Hindlimb muscle (tissue), 1 donor: ENCODE measurements around the gene CELA3A. TPM values are rescaled to one million over a fixed set of nuclear protein-coding genes. Genes with fewer than 3 reads are reported as not detected.
A peak's percentile ranks its signal among the peaks of the same experiment; 100 is the strongest.
"Not testable (repeated sequence)": the region's sequence is repeated elsewhere in the genome, so short reads cannot be mapped to it uniquely, and the experiment has no call there.

ENCODE experiments used
- DNase-seq: peaks from one replicate; pipeline ENCODE4 v3.0.0-alpha.2; 2013
- polyA plus RNA-seq: library from polyadenylated mRNA; unstranded; fragments of 120-200 nt; gene quantifications from one replicate; pipeline ENCODE4 v1.2.1, GENCODE V29; 2013; ENCODE audit not compliant: insufficient read length

Gene CELA3A
- not detected for polyA plus RNA-seq

- no peak for DNase-seq
These were observed at the start of gene CELA3A for GRCh38 chr1:22001409-22001808. TSS of gene CELA3A (plus strand) at chr1:22001657. CDS start at chr1:22001675, 18 bp downstream.

GRCh38 chr1:21952786-21953520, 48.5 kb upstream of the CELA3A start:
- no peak for DNase-seq

- DNase-seq = no peak
These were observed 46.4 kb upstream of the CELA3A start for GRCh38 chr1:21955058-21955457.

GRCh38 chr1:21955501-21956281, 45.8 kb upstream of the CELA3A start:
- no peak for DNase-seq

GRCh38 chr1:21956720-21957552, 44.5 kb upstream of the CELA3A start:
- no peak for DNase-seq

GRCh38 chr1:21961337-21961736, 40.1 kb upstream of the CELA3A start:
- no peak for DNase-seq

GRCh38 chr1:21961799-21962198, 39.7 kb upstream of the CELA3A start:
- DNase-seq = no peak

- peak; percentile 66 for DNase-seq
These were observed 37.8 kb upstream of the CELA3A start for GRCh38 chr1:21963477-21964217.

- no peak for DNase-seq
These were observed 35.0 kb upstream of the CELA3A start for GRCh38 chr1:21966247-21967000.

- DNase-seq = not testable (repeated sequence)
These were observed 34.2 kb upstream of the CELA3A start for GRCh38 chr1:21967216-21967615.

- DNase-seq = not testable (repeated sequence)
These were observed 32.4 kb upstream of the CELA3A start for GRCh38 chr1:21969066-21969465.

- DNase-seq = not testable (repeated sequence)
These were observed 30.9 kb upstream of the CELA3A start for GRCh38 chr1:21970523-21970922.

GRCh38 chr1:21972973-21973441, 28.4 kb upstream of the CELA3A start:
- DNase-seq = not testable (repeated sequence)

GRCh38 chr1:21973948-21974347, 27.5 kb upstream of the CELA3A start:
- DNase-seq = not testable (repeated sequence)

GRCh38 chr1:21974699-21975098, 26.8 kb upstream of the CELA3A start:
- DNase-seq = not testable (repeated sequence)

- DNase-seq = not testable (repeated sequence)
These were observed 26.2 kb upstream of the CELA3A start for GRCh38 chr1:21975296-21975695.

- DNase-seq = not testable (repeated sequence)
These were observed 24.7 kb upstream of the CELA3A start, which contains the start of gene CELA3B for GRCh38 chr1:21976703-21977239. TSS of gene CELA3B (plus strand) at chr1:21977022. CDS start at chr1:21977040, 18 bp downstream.

GRCh38 chr1:21978209-21978608, 23.2 kb upstream of the CELA3A start:
- DNase-seq = not testable (repeated sequence)

- not testable (repeated sequence) for DNase-seq
These were observed 20.8 kb upstream of the CELA3A start for GRCh38 chr1:21980515-21981220.

- DNase-seq = not testable (repeated sequence)
These were observed 20.2 kb upstream of the CELA3A start for GRCh38 chr1:21981253-21981652.
